Calu3 (cell line): ENCODE results near the gene KERA. TPM values are rescaled to one million over a fixed set of nuclear protein-coding genes. Genes with fewer than 3 reads are reported as not detected.

Experiments used
- BruUV-seq: library from RNA; stranded (reverse); fragments of 400-500 nt; replicated peaks from 2 replicates; lab custom pipeline; 2021; lab: Mats Ljungman, UMichigan
- CTCF ChIA-PET: fragments of 300-600 bp; sonication (Branson Sonifier 250); formaldehyde crosslinking; loops from one replicate; lab custom pipeline; 2022; ENCODE audit warnings: antibody characterized with exemption; lab: Charles Lee
- DNase-seq: peaks from one replicate; pipeline ENCODE4 v3.0.0; 2022
- H3K27ac Mint-ChIP-seq: one replicate; pipeline ENCODE4 v1.8.0; 2022; ENCODE audit warnings: mixed read lengths; ENCODE audit not compliant: unreplicated experiment
- H3K27me3 Mint-ChIP-seq: one replicate; pipeline ENCODE4 v1.8.0; 2022; ENCODE audit warnings: mixed read lengths; ENCODE audit not compliant: unreplicated experiment
- H3K36me3 Mint-ChIP-seq: one replicate; pipeline ENCODE4 v1.8.0; 2022; ENCODE audit warnings: mild to moderate bottlenecking, moderate library complexity, mixed read lengths; ENCODE audit not compliant: insufficient read depth, unreplicated experiment
- H3K4me1 Mint-ChIP-seq: one replicate; pipeline ENCODE4 v1.8.0; 2022; ENCODE audit warnings: mild to moderate bottlenecking, low read depth, mixed read lengths; ENCODE audit not compliant: unreplicated experiment
- H3K4me3 Mint-ChIP-seq: one replicate; pipeline ENCODE4 v1.8.0; 2022; ENCODE audit warnings: mild to moderate bottlenecking, low read depth, moderate library complexity, mixed read lengths; ENCODE audit not compliant: unreplicated experiment
- H3K9me3 Mint-ChIP-seq: one replicate; pipeline ENCODE4 v1.8.0; 2022; ENCODE audit warnings: low read depth, mixed read lengths; ENCODE audit not compliant: unreplicated experiment
- CTCF ChIP-seq: fragments of 200-600 bp; IDR thresholded peaks from one replicate; pipeline ENCODE4 v1.8.0; 2022; ENCODE audit warnings: antibody characterized with exemption; ENCODE audit not compliant: unreplicated experiment
- intact Hi-C: fragments of 100-400 bp; cut with micrococcal nuclease; formaldehyde crosslinking; loops from one replicate; pipeline ENCODE4 v1.10.0; 2022; ENCODE audit not compliant: unreplicated experiment
- total RNA-seq: library from RNA; stranded (reverse); gene quantifications from 2 replicates; pipeline ENCODE4 v1.2.3, GENCODE V29; 2022

KERA gene
- total RNA-seq, 1 experiment from 2014 or later = not detected

- H3K9me3 Mint-ChIP-seq = peaks cover 3% of the 10 kb centered on the region
Measured at GRCh38 chr12:91007531-91008290, 50.1 kb downstream of the KERA start.

GRCh38 chr12:91004872-91005271 lies 53.0 kb downstream of the KERA start, which contains the start of gene EPYC:
TSS of gene EPYC (minus strand) at chr12:91004972. CDS start at chr12:91002565, 2,407 bp downstream.
- Mint-ChIP-seq H3K4me1 (peaks cover 31% of the 10 kb centered on the region), H3K4me3 (no peak within 1 kb of the TSS), H3K9me3 (peaks cover 3% of the 10 kb centered on the region), H3K27me3 (peaks cover 9% of the 10 kb centered on the region), H3K36me3 (no peaks in the 10 kb centered on the region), H3K27ac (no peak within 1 kb of the TSS)
- CTCF ChIA-PET = no interaction called here
- no TSS peak for BruUV-seq
- intact Hi-C loops = no loop called here
- no peak for TF ChIP-seq CTCF
- no peak for DNase-seq

More at GRCh38 chr12:91007531-91008290, 50.1 kb downstream of the KERA start:
- Mint-ChIP-seq H3K27ac (no peak overlapping the region), H3K4me1 (peaks cover 16% of the 10 kb centered on the region), H3K27me3 (peaks cover 9% of the 10 kb centered on the region), H3K36me3 (no peaks in the 10 kb centered on the region), H3K4me3 (no peak overlapping the region)
- intact Hi-C loops = no loop called here
- no peak for DNase-seq
- TF ChIP-seq CTCF = no peak
- BruUV-seq = no TSS peak
- CTCF ChIA-PET = no interaction called here

GRCh38 chr12:91003737-91004136 lies 54.1 kb downstream of the KERA start:
- Mint-ChIP-seq H3K4me3 (no peak overlapping the region), H3K36me3 (no peaks in the 10 kb centered on the region), H3K4me1 (peaks cover 21% of the 10 kb centered on the region), H3K9me3 (peaks cover 3% of the 10 kb centered on the region), H3K27me3 (peaks cover 9% of the 10 kb centered on the region), H3K27ac (no peak overlapping the region)
- CTCF ChIA-PET = no interaction called here
- TF ChIP-seq CTCF = no peak
- no TSS peak for BruUV-seq
- intact Hi-C loops = no loop called here
- DNase-seq = no peak

GRCh38 chr12:91001306-91001705 lies 56.5 kb downstream of the KERA start:
- intact Hi-C loops = loop anchor here (2.0 kb wide), 1 partner anchor 77 kb away; no protein-coding TSS in a partner anchor
- Mint-ChIP-seq H3K4me3 (no peak overlapping the region), H3K4me1 (peaks cover 21% of the 10 kb centered on the region), H3K27me3 (no peaks in the 10 kb centered on the region), H3K36me3 (no peaks in the 10 kb centered on the region), H3K9me3 (no peaks in the 10 kb centered on the region), H3K27ac (peak overlapping the region; percentile 63)
- no peak for TF ChIP-seq CTCF
- BruUV-seq = no TSS peak
- no peak for DNase-seq
- CTCF ChIA-PET = interaction anchor here (1.0 kb wide), 1 partner anchor 350 kb away, joined by 3 read pairs; no protein-coding TSS in a partner anchor

Other genes starting within 250 kb of the KERA start
- not detected in 2 replicates for gene CCER1, start 102.8 kb downstream of the KERA start, total RNA-seq
- not detected in 2 replicates for gene EPYC, start 53.1 kb downstream of the KERA start, total RNA-seq
- 0.31 TPM in 1 of 2 replicates, not detected in the other for gene LUM, start 53.5 kb upstream of the KERA start, total RNA-seq
- gene DCN, start 124.8 kb upstream of the KERA start, total RNA-seq = not detected in 2 replicates